ENCODE results near the gene SGMS1.

SGMS1 gene

GRCh38 chr10:50565301-50566083 is 58.3 kb downstream of the SGMS1 start:
- no peak for DNase-seq (ENCODE audit: low read depth)
- H3K4me3 ChIP-seq (ENCODE audit: low read depth, low read length): no peak overlapping the region
- TF ChIP-seq CTCF (conservative IDR thresholded peaks at IDR 0.05; ENCODE audit: low read depth, low read length): no peak

- H3K4me3 ChIP-seq (ENCODE audit: low read depth, low read length): no peak overlapping the region
- TF ChIP-seq CTCF (conservative IDR thresholded peaks at IDR 0.05; ENCODE audit: low read depth, low read length): no peak
- DNase-seq (ENCODE audit: low read depth): no peak
Measured at GRCh38 chr10:50563906-50564305, 59.9 kb downstream of the SGMS1 start.

GRCh38 chr10:50561816-50562215 is 61.9 kb downstream of the SGMS1 start:
- DNase-seq (ENCODE audit: low read depth): peak; percentile 34
- H3K4me3 ChIP-seq (ENCODE audit: low read depth, low read length): no peak overlapping the region
- peak; percentile 71 for TF ChIP-seq CTCF (conservative IDR thresholded peaks at IDR 0.05; ENCODE audit: low read depth, low read length)

GRCh38 chr10:50561266-50561665 is 62.5 kb downstream of the SGMS1 start:
- TF ChIP-seq CTCF (conservative IDR thresholded peaks at IDR 0.05; ENCODE audit: low read depth, low read length): no peak
- peak; percentile 97 for DNase-seq (ENCODE audit: low read depth)

GRCh38 chr10:50560370-50560769 is 63.4 kb downstream of the SGMS1 start:
- no peak for DNase-seq (ENCODE audit: low read depth)
- H3K4me3 ChIP-seq (ENCODE audit: low read depth, low read length): no peak overlapping the region
- TF ChIP-seq CTCF (conservative IDR thresholded peaks at IDR 0.05; ENCODE audit: low read depth, low read length): no peak

More at GRCh38 chr10:50561266-50561665, 62.5 kb downstream of the SGMS1 start:
- H3K4me3 ChIP-seq (ENCODE audit: low read depth, low read length): no peak overlapping the region

- no peak overlapping the region for H3K4me3 ChIP-seq (ENCODE audit: low read depth, low read length)
- DNase-seq (ENCODE audit: low read depth): no peak
- TF ChIP-seq CTCF (conservative IDR thresholded peaks at IDR 0.05; ENCODE audit: low read depth, low read length): no peak
Measured at GRCh38 chr10:50558371-50558770, 65.4 kb downstream of the SGMS1 start.

GRCh38 chr10:50557130-50557682 is 66.5 kb downstream of the SGMS1 start:
- H3K4me3 ChIP-seq (ENCODE audit: low read depth, low read length): no peak overlapping the region
- no peak for TF ChIP-seq CTCF (conservative IDR thresholded peaks at IDR 0.05; ENCODE audit: low read depth, low read length)
- no peak for DNase-seq (ENCODE audit: low read depth)
